Occipital lobe (tissue), 2 donors: ENCODE results near the gene C12orf60. TPM values are rescaled to one million over a fixed set of nuclear protein-coding genes. Genes with fewer than 3 reads are reported as not detected.

Source experiments
- DNase-seq: peaks from one replicate; lab custom pipeline; 2025; lab: John Stamatoyannopoulos, UW
- total RNA-seq: library from RNA; depleted of rRNA; stranded (reverse); fragments of >200 nt; gene quantifications from one replicate; pipeline ENCODE4 v1.2.3, GENCODE V29; 2014

The C12orf60 gene
- total RNA-seq, 1 donor from 2014 or later = 3.6 TPM

DNA sequence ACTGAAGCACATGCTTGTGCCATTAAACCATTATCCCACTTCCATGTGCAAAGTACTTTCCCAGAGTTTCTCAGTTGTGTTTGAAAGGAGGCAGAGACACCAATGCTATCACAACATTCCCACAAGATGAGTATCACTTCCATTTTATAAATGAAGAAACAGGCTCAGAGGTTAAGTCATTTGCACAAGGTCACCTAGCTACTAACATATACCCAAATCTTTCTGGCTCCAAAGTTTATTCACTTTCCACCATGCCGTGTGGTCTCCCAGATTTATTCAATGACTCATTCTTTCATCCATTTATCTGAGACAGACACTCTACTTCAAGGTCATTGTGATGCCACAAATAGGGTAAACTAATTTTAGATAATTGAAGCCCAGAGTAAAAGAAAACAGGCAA, 30.5 kb downstream of the C12orf60 start:
- DNase-seq = no peak

- no peak for DNase-seq
Observed at GRCh38 chr12:14834509-14834908, 31.0 kb downstream of the C12orf60 start.

DNA sequence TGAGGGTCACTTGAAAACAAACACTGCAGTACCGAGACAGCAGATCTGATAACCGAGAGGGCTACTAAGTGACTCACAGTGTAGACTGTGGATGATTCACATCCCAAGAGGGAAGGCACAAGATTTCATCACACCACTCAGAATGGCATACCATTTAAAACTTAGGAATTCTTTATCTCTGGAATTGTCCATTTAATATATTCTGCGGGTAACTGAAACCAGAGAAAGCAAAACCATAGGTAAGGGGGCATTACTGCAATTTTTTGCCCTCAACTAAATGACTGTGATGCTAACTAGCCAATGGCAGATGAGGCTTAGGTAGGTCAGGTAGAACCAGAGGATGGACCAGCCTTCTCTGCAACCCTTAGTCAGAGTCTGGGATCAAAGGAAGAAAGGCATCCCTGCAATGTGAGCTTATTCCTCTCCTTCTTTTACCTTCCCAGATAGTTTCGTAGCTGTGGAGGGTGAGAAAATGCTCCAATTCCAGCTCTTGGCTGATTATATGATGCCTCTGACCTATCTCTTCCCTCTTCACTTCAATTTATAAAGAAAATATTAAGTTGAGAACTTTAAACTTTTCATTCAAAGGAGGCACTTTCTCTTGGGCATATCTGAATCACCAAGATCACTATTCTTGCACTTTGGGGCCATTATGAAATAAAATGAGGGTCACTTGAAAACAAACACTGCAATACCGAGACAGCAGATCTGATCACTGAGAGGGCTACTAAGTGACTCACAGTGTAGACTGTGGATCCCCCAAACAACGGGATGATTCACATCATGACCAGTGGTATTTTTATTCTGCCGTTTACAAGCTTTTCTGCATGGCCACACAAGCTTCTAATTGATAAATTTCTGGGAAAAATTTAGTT, 33.1 kb downstream of the C12orf60 start:
- no peak for DNase-seq

- no peak for DNase-seq
Observed at GRCh38 chr12:14839262-14839661, 35.8 kb downstream of the C12orf60 start.

GRCh38 chr12:14840616-14841015, 37.1 kb downstream of the C12orf60 start:
- DNase-seq = no peak

GRCh38 chr12:14841761-14842160, 38.3 kb downstream of the C12orf60 start:
- DNase-seq = no peak

DNA sequence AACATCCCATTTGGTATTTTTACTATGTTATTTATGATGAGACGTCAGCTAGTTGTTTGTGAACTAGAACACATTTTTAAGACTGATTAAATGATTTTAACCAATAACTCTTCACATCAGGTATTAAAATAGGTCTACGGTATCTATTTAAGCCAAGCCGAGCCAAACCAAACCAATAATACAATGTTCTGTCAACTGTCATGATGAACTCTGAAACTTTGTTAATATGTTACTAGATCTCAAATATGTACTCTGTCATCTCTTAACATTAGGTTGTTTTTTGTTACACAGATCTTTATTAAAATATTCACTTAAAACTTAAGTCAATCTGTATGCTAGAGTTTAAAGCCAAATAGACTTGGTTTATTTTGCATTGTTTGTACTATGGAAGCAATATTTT, 38.8 kb downstream of the C12orf60 start:
- DNase-seq = no peak

DNA sequence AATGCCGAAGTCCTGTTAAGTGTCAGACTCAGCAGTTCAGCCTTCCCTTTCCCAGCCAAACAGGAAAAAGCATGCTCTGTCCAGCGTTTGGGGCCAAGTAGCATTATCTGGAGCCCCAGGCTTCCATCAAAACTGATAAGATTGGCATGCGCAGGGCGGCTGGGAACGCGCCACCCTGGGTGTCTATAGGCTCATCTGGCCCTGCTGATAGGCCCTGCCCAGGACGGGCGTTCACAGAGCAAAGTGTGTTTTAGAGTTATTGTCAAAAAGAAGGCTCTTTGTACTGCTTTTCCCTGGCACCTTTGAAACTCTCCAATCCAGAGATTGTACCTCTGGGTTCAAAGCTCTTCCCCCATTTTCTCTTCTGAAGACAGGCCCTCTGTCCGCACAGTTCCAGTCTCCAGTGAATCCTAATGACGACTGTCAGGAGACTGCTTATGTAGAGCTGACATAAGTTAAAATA, 40.0 kb downstream of the C12orf60 start, which contains the start of gene ART4:
Gene ART4, minus strand, starts transcription at position 102 of the 463 bp plus-strand sequence. CDS start 413 bp downstream, outside the sequence.
- no peak for DNase-seq

DNA sequence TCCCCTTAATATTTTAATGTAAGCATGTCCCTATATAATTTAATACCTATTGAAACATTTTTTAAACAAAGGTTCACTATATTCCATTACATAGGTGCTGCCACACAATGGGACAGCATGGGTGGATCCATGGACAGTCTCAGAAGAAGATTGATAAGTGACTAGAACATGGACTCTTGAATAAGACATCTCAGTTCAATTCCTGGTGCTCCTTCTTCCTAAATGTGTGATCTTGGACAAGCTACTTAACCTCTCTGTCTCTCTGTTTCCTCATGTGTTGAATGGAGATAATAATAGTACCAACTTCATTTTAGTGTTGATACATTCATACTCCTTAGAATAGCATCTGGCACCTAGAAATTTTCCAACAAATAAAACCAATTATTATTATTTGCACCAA, 40.9 kb downstream of the C12orf60 start:
- DNase-seq = no peak

DNA sequence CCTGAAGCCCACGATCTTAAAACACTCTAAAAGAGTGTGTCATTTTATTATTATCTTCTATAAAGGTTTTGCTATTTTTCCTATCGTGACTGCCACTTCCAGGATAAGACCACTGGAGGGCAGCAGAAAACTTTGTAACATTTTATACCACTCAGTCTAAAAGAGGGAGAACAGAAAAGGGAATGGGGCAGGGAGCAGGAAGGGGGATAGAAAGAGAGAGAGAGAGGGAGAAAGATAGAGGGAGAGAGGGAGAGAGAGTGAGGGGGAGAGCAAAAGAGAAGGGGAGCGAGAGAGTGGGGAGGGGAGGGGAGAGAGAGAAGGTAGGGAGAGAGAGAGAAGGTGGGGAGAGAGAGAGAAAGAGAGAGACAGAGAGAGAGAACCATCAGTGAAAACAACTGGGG, 41.9 kb downstream of the C12orf60 start:
- no peak for DNase-seq

DNA sequence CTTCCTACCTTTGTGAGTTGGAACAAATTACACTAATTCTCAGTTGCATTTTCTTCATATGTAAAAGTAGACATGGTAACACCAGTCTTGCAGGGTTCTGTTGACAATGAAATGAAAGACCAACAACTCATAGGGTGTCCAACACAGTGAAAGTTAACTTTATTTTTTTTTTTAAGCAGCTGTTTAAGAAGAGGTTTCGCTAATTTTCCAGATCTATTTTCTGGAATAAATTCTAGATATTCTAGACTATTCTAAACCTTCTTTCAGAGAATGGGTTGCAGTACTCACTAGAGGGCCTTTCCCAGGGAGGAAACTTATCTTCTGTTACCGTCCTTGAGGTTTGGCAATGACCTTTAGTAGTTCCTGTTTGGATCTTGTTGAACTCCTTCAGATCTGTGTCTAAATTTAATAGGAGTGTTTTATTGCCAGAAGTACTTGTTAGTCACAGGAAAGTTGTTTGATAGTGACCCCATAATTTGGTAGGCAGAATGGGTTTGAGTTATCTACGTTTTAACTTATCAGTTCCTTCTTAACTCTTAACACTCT, 42.6 kb downstream of the C12orf60 start:
- no peak for DNase-seq

- no peak for DNase-seq
Observed at GRCh38 chr12:14846876-14847580, 43.6 kb downstream of the C12orf60 start.

DNA sequence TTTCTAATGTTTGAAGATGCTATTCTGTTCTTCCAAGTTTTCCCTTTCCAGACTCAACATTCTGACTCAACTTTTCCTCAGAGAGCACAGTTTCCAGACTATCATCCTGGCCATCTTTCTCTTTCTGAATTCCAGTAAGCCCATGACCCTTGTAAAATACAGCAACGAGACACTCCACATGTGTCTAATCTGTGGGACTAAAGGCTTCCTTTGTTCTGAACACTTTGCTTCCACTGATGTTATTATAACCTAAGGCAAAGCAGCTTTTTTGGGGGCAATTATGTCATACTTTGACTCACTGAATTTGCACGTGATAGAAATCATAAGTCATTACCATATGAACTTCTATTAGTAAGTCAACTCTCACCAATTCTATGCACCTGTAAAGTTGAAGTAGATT, 46.2 kb downstream of the C12orf60 start:
- no peak for DNase-seq

DNA sequence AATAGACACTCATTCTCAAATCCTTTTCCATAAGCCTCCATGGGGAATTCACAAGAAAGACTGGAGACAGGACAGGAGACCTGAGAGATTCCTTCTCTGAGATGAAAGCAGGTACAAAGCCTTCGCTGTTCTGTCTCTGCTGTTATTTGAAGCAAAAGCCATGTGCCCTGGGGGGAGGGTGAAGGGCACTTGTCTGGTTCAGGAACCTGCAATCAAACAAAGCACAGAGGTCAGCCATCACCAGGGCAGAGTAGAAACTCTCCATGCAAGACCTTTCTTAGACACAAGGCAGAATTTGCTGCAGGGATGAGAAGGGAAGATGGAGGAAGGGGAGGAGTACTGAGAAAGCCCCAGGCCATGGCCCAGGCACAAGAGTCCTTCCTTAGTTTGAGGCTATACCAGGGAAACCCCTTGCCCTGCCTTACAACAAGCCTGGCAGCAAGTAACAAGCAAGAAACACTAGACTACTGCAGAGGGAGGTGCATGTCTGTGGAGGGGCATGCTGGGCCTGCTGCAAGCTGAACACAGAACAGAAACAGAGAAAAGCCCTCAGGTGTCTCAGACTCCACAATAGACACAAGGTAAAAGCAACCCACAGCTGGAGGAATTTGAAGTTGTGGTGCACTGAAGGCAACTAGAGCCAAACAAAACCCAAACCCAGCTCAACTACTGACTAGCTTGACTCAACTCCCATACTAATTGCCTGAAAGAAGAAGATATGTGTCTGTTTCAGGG, 47.6 kb downstream of the C12orf60 start:
- no peak for DNase-seq

DNA sequence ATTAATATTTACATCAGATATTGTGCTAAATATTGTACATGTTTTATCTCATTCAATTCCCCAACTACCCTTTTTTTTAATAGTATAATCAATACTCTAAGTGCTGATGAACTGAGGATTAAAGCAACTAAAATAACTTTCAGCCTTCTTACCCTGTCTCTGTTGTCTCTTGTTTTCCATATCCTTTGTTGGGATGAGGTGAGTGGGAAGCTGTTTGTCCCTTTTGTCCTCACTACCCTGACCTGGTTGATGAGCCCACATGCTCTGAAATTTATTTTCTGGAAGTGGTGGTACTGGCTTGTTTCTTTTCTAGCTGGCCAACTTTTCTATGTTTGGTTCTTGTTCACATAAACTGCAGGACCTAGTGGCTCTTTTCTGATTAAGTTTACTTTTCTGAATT, 49.4 kb downstream of the C12orf60 start:
- DNase-seq = no peak

DNA sequence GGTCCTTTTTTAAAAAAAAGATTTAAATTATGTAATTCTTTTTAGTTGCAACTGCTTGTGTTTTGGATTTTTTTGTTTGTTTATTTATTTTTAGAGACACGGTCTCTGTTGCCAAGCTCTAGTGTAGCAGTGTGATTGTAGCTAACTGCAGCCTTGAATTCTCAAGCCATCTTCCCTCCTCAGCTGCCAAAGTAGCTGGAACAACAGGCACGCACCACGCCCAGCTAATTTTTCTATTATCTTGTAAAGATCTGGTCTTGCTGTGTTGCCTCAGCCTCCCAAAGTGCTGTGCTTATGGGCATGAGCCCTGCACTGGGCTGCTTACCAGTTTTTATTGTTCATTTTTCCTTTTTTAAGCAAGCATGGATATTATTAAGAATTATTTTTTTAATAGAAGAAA, 50.5 kb downstream of the C12orf60 start:
- DNase-seq = no peak

- no peak for DNase-seq
Observed at GRCh38 chr12:14854586-14855183, 51.2 kb downstream of the C12orf60 start.

DNA sequence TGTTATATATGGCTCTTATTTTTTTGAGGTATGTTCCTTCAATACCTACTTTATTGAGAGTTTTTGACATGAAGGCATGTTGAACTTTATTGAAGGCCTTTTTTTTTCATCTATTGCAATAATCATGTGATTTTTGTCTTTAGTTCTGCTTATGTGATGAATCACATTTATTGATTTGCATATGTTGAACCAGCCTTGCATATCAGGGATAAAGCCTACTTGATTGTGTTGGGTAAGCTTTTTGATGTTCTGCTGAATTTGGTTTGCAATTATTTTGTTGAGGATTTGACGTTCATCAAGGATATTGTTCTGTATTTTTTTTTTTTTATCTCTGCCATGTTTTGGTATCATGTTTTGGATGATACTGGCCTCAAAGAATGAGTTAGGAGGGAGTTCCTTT, 55.0 kb downstream of the C12orf60 start:
- DNase-seq = no peak

GRCh38 chr12:14860490-14860889, 57.0 kb downstream of the C12orf60 start:
- no peak for DNase-seq

- no peak for DNase-seq
Observed at GRCh38 chr12:14868916-14869506, 65.5 kb downstream of the C12orf60 start.

GRCh38 chr12:14871247-14871646, 67.8 kb downstream of the C12orf60 start:
- DNase-seq = no peak
